ENCODE measurements around the gene PMF1.

Gene PMF1

GRCh38 chr1:156246241-156246780 lies 33.5 kb downstream of the PMF1 start:
- Histone ChIP-seq H3K27me3 (ENCODE audit: insufficient read depth, poor library complexity, severe bottlenecking) (peaks cover 6% of the 10 kb centered on the region), H3K4me1 (ENCODE audit: insufficient read depth, poor library complexity, severe bottlenecking) (peaks cover 10% of the 10 kb centered on the region), H3K36me3 (ENCODE audit: low read depth) (peaks cover 8% of the 10 kb centered on the region), H3K9me3 (ENCODE audit: severe bottlenecking) (no peaks in the 10 kb centered on the region), H3K4me3 (ENCODE audit: severe bottlenecking) (no peak overlapping the region), H3K27ac (ENCODE audit: poor library complexity, severe bottlenecking) (no peak overlapping the region)
- TF ChIP-seq CTCF (IDR thresholded peaks at IDR 0.05; ENCODE audit: poor library complexity, severe bottlenecking) = no peak
- ATAC-seq (ENCODE audit: low read depth) = no peak
- no peak for DNase-seq (ENCODE audit: low spot score)

GRCh38 chr1:156246781-156247459 lies 34.1 kb downstream of the PMF1 start:
- H3K9me3 ChIP-seq (ENCODE audit: severe bottlenecking) = no peaks in the 10 kb centered on the region
- H3K36me3 ChIP-seq (ENCODE audit: low read depth) = peaks cover 12% of the 10 kb centered on the region
- DNase-seq (ENCODE audit: low spot score) (no peak), ATAC-seq (ENCODE audit: low read depth) (peak; percentile 4; the same call in 1 of the 3 replicates)
- TF ChIP-seq CTCF (IDR thresholded peaks at IDR 0.05; ENCODE audit: poor library complexity, severe bottlenecking) = no peak
- no peak overlapping the region for H3K27ac ChIP-seq (ENCODE audit: poor library complexity, severe bottlenecking)
- peaks cover 4% of the 10 kb centered on the region for H3K4me1 ChIP-seq (ENCODE audit: insufficient read depth, poor library complexity, severe bottlenecking)
- no peak overlapping the region for H3K4me3 ChIP-seq (ENCODE audit: severe bottlenecking)
- H3K27me3 ChIP-seq (ENCODE audit: insufficient read depth, poor library complexity, severe bottlenecking) = peaks cover 6% of the 10 kb centered on the region

DNA sequence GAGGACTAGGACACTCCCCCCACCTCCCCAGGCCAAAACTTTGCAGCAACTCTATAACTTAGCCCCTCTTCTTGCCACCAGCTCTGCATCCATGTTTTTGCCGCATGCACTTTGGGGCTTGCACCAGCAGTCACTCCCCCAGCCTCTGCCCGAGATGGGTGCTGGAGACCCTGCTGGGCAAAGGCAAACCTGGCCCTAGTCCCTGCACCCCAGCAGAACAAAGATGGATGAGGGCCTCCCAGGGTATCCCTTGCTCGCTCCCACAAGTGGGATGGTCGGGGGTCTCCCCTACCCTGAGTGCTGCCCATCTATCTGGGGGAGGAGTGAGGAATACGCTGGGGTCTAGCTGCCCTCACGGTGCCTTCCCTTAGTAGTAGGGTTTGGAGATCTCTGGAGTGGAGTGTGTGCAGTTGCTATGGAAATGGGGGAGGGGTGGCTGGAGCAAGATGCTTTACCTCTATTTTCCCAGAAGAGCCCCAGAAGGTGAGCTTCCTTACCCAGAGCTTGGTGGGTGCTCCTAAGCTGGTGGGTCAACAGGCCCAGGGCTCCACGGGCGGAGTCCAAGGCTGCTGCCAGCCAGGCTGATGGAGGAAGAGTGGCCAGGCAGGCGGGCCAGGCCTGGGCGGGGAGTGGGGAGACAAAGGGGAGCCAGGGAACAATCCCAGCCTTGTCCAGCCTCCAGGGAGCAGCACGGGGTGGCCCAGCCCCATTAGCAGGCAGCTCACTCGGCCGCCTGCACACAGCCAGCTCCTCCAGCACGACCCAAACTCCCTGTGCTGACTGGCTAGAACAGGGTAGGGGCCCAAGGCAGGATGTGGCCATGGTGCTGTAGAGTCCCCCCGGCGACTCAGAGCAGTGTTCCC lies 34.9 kb downstream of the PMF1 start, which contains the start of gene PAQR6:
Gene PAQR6, minus strand, starts transcription at position 597 of the 863 bp plus-strand sequence. CDS start 1,325 bp downstream, outside the sequence.
- no peak for DNase-seq (ENCODE audit: low spot score)
- peak; percentile 28 for ATAC-seq (ENCODE audit: low read depth)
- no peak for TF ChIP-seq CTCF (IDR thresholded peaks at IDR 0.05; ENCODE audit: poor library complexity, severe bottlenecking)
- Histone ChIP-seq H3K9me3 (ENCODE audit: severe bottlenecking) (no peaks in the 10 kb centered on the region), H3K4me1 (ENCODE audit: insufficient read depth, poor library complexity, severe bottlenecking) (no peaks in the 10 kb centered on the region), H3K36me3 (ENCODE audit: low read depth) (peaks cover 18% of the 10 kb centered on the region), H3K4me3 (ENCODE audit: severe bottlenecking) (no peak within 1 kb of the TSS), H3K27me3 (ENCODE audit: insufficient read depth, poor library complexity, severe bottlenecking) (peaks cover 6% of the 10 kb centered on the region), H3K27ac (ENCODE audit: poor library complexity, severe bottlenecking) (no peak within 1 kb of the TSS)

- Histone ChIP-seq H3K9me3 (ENCODE audit: severe bottlenecking) (no peaks in the 10 kb centered on the region), H3K27ac (ENCODE audit: poor library complexity, severe bottlenecking) (no peak overlapping the region), H3K4me3 (ENCODE audit: severe bottlenecking) (no peak overlapping the region), H3K4me1 (ENCODE audit: insufficient read depth, poor library complexity, severe bottlenecking) (no peaks in the 10 kb centered on the region), H3K27me3 (ENCODE audit: insufficient read depth, poor library complexity, severe bottlenecking) (peaks cover 6% of the 10 kb centered on the region), H3K36me3 (ENCODE audit: low read depth) (peaks cover 25% of the 10 kb centered on the region)
- TF ChIP-seq CTCF (IDR thresholded peaks at IDR 0.05; ENCODE audit: poor library complexity, severe bottlenecking) = no peak
- DNase-seq (ENCODE audit: low spot score) (no peak), ATAC-seq (ENCODE audit: low read depth) (peak; percentile 2; the same call in 1 of the 3 replicates)
Measured at GRCh38 chr1:156248323-156248683, 35.5 kb downstream of the PMF1 start.

Measured in RWPE2 (cell line).